ENCODE measurements around the gene PHF2.

- TF ChIP-seq POLR2A (IDR thresholded peaks at IDR 0.05; ENCODE audit: low read depth, low read length) = no peak
- no peak for TF ChIP-seq POLR2AphosphoS5 (IDR thresholded peaks at IDR 0.05; ENCODE audit: low read depth, low read length)
- no peak for TF ChIP-seq TAF1 (IDR thresholded peaks at IDR 0.05; ENCODE audit: borderline replicate concordance, low read depth, low read length)
These were observed 93.0 kb downstream of the PHF2 start for GRCh38 chr9:93669116-93669957.

Data from GM12892 (cell line).